Ovary (tissue), 3 donors: ENCODE data around the gene EXOC1L.

Experiments used
- EP300 ChIP-seq: sonication (generic); formaldehyde crosslinking; IDR thresholded peaks from one replicate; pipeline ENCODE4 v1.6.1; 2017; ENCODE audit warnings: antibody characterized with exemption
- POLR2A ChIP-seq: fragments of 450-650 bp; IDR thresholded peaks from one replicate; pipeline ENCODE4 v1.6.1; 2017; ENCODE audit warnings: antibody characterized with exemption, mild to moderate bottlenecking, moderate library complexity
- TF ChIP-seq, protein P1 (sequence below), 3 donors: fragments of 450-650 bp in 2 of 3; fragments of 200-600 bp in 1 of 3; IDR thresholded peaks; one replicate each; pipeline versions ENCODE4 v1.5.1 to v1.8.0; 2016 to 2022; ENCODE audit warnings: antibody characterized with exemption in 3 of 3, mild to moderate bottlenecking in 1 of 3
- donor health status: DM: no; HTN: no; CAD: no.

DNA sequence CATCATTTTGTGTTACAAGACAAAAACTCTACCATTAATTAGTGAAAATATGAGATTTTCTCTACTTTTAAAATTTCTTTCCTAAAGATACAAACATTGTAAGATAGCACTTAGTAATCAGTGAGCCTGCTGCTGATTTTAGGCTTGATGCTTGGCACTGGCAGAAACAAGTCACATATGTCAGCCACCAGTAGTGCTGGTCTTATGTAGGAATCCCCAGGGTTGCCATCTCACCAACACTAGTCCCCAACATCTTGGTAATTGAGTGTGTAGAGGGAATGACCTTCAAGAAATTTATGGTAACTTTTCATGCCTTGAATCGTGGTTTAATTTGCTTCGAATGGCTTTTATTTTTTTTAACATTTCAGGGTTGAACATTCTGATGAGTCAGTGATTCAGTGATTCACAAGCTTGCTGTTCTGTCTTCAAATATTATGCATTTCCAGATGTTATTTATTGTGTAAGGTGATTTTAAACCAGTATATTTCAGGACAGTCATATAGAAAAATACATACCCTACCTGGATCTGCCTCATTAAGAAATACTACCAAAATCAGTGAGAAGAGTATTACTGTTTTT, 45.7 kb downstream of the EXOC1L start:
- TF ChIP-seq POLR2A (no peak), EP300 (no peak)
- TF ChIP-seq, protein P1, sequence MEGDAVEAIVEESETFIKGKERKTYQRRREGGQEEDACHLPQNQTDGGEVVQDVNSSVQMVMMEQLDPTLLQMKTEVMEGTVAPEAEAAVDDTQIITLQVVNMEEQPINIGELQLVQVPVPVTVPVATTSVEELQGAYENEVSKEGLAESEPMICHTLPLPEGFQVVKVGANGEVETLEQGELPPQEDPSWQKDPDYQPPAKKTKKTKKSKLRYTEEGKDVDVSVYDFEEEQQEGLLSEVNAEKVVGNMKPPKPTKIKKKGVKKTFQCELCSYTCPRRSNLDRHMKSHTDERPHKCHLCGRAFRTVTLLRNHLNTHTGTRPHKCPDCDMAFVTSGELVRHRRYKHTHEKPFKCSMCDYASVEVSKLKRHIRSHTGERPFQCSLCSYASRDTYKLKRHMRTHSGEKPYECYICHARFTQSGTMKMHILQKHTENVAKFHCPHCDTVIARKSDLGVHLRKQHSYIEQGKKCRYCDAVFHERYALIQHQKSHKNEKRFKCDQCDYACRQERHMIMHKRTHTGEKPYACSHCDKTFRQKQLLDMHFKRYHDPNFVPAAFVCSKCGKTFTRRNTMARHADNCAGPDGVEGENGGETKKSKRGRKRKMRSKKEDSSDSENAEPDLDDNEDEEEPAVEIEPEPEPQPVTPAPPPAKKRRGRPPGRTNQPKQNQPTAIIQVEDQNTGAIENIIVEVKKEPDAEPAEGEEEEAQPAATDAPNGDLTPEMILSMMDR (IDR thresholded peaks at IDR 0.05) = no peak
